GM12878 (cell line): ENCODE data around the gene NKX1-1. TPM values are rescaled to one million over a fixed set of nuclear protein-coding genes. Genes with fewer than 3 reads are reported as not detected.

ENCODE experiments used
- ATAC-seq: fragments of 200-7000 bp; cut with Tn5 transposase; 3 replicates; pipeline ENCODE4 v1.9.1; 2020; ENCODE audit warnings: mild to moderate bottlenecking, moderate library complexity
- BruUV-seq: library from RNA; stranded (reverse); fragments of 400-500 nt; replicated peaks from 2 replicates; lab custom pipeline; 2021; lab: Mats Ljungman, UMichigan
- CTCF ChIA-PET: fragments of 300-600 bp; sonication (Branson Sonifier 250); formaldehyde crosslinking; extraction: SDS; loops from one replicate; lab custom pipeline; 2021; ENCODE audit warnings: inconsistent platforms; lab: Yijun Ruan, JAX
- POLR2A ChIA-PET: fragments of 350-600 bp; formaldehyde crosslinking; extraction: SDS; loops from one replicate; lab custom pipeline; 2021; ENCODE audit warnings: inconsistent platforms; lab: Charles Lee
- RAD21 ChIA-PET: fragments of 300-600 bp; sonication (Branson Sonifier 250); formaldehyde crosslinking; loops from one replicate; lab custom pipeline; 2023; ENCODE audit warnings: antibody characterized with exemption; ENCODE audit not compliant: unreplicated experiment; lab: Charles Lee
- SMC1A ChIA-PET: fragments of 300-600 bp; sonication (Branson Sonifier 250); formaldehyde crosslinking; loops from one replicate; lab custom pipeline; 2023; ENCODE audit not compliant: unreplicated experiment, uncharacterized antibody; lab: Charles Lee
- DNase-seq: peaks from one replicate; pipeline ENCODE4 v3.0.0-alpha.2; 2011; ENCODE audit warnings: low read depth, low spot score
- FAIRE-seq: peaks from 3 replicates; lab custom pipeline; 2011; peaks lifted over from hg19 to GRCh38; lab: Jason Lieb, UNC
- H2AFZ ChIP-seq: 2 replicates; pipeline ENCODE4 v1.6.0; 2011; ENCODE audit warnings: low read depth, low read length, control low read depth; ENCODE audit not compliant: control insufficient read depth
- H3K27ac ChIP-seq: 2 replicates; pipeline ENCODE4 v1.5.1; 2011; ENCODE audit warnings: control low read depth; ENCODE audit not compliant: control insufficient read depth, insufficient read depth
- H3K27me3 ChIP-seq, 2 experiments: replicated peaks in 1 of 2; 2 replicates each; pipeline versions ENCODE4 v1.6.0 to v1.6.1; 2011; ENCODE audit warnings: low read length in 1 of 2; ENCODE audit not compliant: control insufficient read depth in 2 of 2, insufficient read depth in 2 of 2
- H3K36me3 ChIP-seq, 2 experiments: 2 replicates each; pipeline ENCODE4 v1.5.1; 2011; ENCODE audit warnings: low read length in 1 of 2; ENCODE audit not compliant: control insufficient read depth in 2 of 2, insufficient read depth in 2 of 2
- H3K4me1 ChIP-seq: 2 replicates; pipeline ENCODE4 v1.6.1; 2011; ENCODE audit warnings: mild to moderate bottlenecking, low read length, moderate library complexity, mixed read lengths; ENCODE audit not compliant: control insufficient read depth, insufficient read depth
- H3K4me2 ChIP-seq: 2 replicates; pipeline ENCODE4 v1.6.0; 2011; ENCODE audit warnings: control low read depth; ENCODE audit not compliant: control insufficient read depth, insufficient read depth
- H3K4me3 ChIP-seq: fragments of 200-600 bp; sonication (generic); 2 replicates; pipeline ENCODE4 v1.5.1; 2016
- H3K79me2 ChIP-seq: 2 replicates; pipeline ENCODE4 v1.6.0; 2011; ENCODE audit warnings: low read length; ENCODE audit not compliant: control insufficient read depth, insufficient read depth
- H3K9ac ChIP-seq: 2 replicates; pipeline ENCODE4 v1.8.0; 2011; ENCODE audit warnings: low read length, control low read depth, mixed read lengths; ENCODE audit not compliant: control insufficient read depth, insufficient read depth
- H3K9me3 ChIP-seq: replicated peaks from 3 replicates; pipeline ENCODE4 v1.5.1; 2011; ENCODE audit warnings: mild to moderate bottlenecking, low read length; ENCODE audit not compliant: control insufficient read depth, insufficient read depth
- H4K20me1 ChIP-seq: 2 replicates; pipeline ENCODE4 v1.6.0; 2011; ENCODE audit not compliant: control insufficient read depth, insufficient read depth
- BCL11A ChIP-seq: IDR thresholded peaks from 2 replicates; pipeline ENCODE4 v1.6.1; 2011; ENCODE audit warnings: low read depth, low read length
- CBX5 ChIP-seq: sonication (generic); IDR thresholded peaks from 2 replicates; pipeline ENCODE4 v1.6.1; 2016; ENCODE audit warnings: low read depth, moderate library complexity, mild to moderate bottlenecking, inconsistent platforms
- NFIC ChIP-seq: IDR thresholded peaks from 2 replicates; pipeline ENCODE4 v1.6.1; 2012; ENCODE audit warnings: low read depth, mild to moderate bottlenecking, inconsistent platforms, low read length, moderate library complexity
- SIN3A ChIP-seq: IDR thresholded peaks from 2 replicates; pipeline ENCODE4 v1.6.1; 2012; ENCODE audit warnings: low read depth, low read length, improper control_type of control experiment
- SPI1 ChIP-seq: IDR thresholded peaks from 2 replicates; pipeline ENCODE4 v1.6.1; 2011; ENCODE audit warnings: low read depth, mild to moderate bottlenecking, low read length, moderate library complexity, borderline replicate concordance; ENCODE audit not compliant: insufficient read depth
- STAT3 ChIP-seq: IDR thresholded peaks from 2 replicates; pipeline ENCODE4 v1.6.1; 2011; ENCODE audit warnings: low read depth, low read length, improper control_type of control experiment
- TBL1XR1 ChIP-seq: IDR thresholded peaks from 2 replicates; pipeline ENCODE4 v1.6.1; 2012; ENCODE audit warnings: low read depth, low read length, improper control_type of control experiment
- ZBTB33 ChIP-seq: fragments of 450-650 bp; IDR thresholded peaks from 2 replicates; pipeline ENCODE4 v1.6.1; 2017; ENCODE audit warnings: mild to moderate bottlenecking
- ZNF24 ChIP-seq: fragments of 450-650 bp; IDR thresholded peaks from 2 replicates; pipeline ENCODE4 v1.6.1; 2017; ENCODE audit warnings: antibody characterized with exemption, mild to moderate bottlenecking
- WGBS: methylation state at CpG from one replicate; pipeline ENCODE4 v1.1.6; 2016; ENCODE audit warnings: low lambda C conversion rate; ENCODE audit not compliant: insufficient replicate concordance, insufficient coverage; ENCODE audit errors: missing lambda C conversion rate; 5-methylcytosine and 5-hydroxymethylcytosine counted together
- in situ Hi-C: fragments of 300-500 bp; cut with MboI; formaldehyde crosslinking; loops from 9 replicates; pipeline ENCODE4 v1.14.3; 2018; ENCODE audit warnings: mixed read lengths
- intact Hi-C: fragments of 100-400 bp; cut with micrococcal nuclease; formaldehyde crosslinking; loops from one replicate; pipeline ENCODE4 v1.14.2; 2022; ENCODE audit not compliant: unreplicated experiment
- polyA plus RNA-seq, 11 experiments: library from polyadenylated mRNA; depleted of rRNA in 4 of 11; unstranded in 6 of 11; stranded (reverse) in 5 of 11; fragments of >200 nt; fragmentation: Nextera tagmentation in 4 of 11; fragmentation: Illumina TruSeq in 1 of 11; extraction: Ambion mirVana in 4 of 11; extraction: Trizol in 1 of 11; gene quantifications; 1 replicate in 1 of 11; 2 replicates in 10 of 11; pipeline versions ENCODE4 v1.2.1 to v1.2.3, GENCODE V29; 2011 to 2016; ENCODE audit warnings: inconsistent platforms in 2 of 11, missing spikeins in 2 of 11, low read depth in 1 of 11
- total RNA-seq, 4 experiments: library from RNA; depleted of rRNA in 3 of 4; stranded (reverse); fragments of >200 nt in 3 of 4; fragmentation: Illumina TruSeq in 1 of 4; extraction: Trizol in 1 of 4; gene quantifications; 2 replicates each; pipeline versions ENCODE4 v1.2.1 to v1.2.3, GENCODE V29; 2013 to 2021
- TF ChIP-seq, protein P1 (sequence below): fragments of 450-650 bp; IDR thresholded peaks from 2 replicates; pipeline ENCODE4 v1.6.1; 2017; ENCODE audit warnings: borderline replicate concordance
- TF ChIP-seq, protein P2 (sequence below): IDR thresholded peaks from 2 replicates; pipeline ENCODE4 v1.6.1; 2012; ENCODE audit warnings: low read depth, low read length, improper control_type of control experiment
- TF ChIP-seq, protein P3 (sequence below): fragments of 450-650 bp; IDR thresholded peaks from 2 replicates; pipeline ENCODE4 v1.6.1; 2014; ENCODE audit warnings: mild to moderate bottlenecking

NKX1-1 gene
- total and polyA plus RNA-seq, 10 of the 15 experiments (the other 5 are each of a cell fraction or from before 2014, with no cell fraction given) = not detected

- Histone ChIP-seq H3K4me1 (no peaks in the 10 kb centered on the region), H4K20me1 (no peaks in the 10 kb centered on the region), H3K36me3 (no peaks in the 10 kb centered on the region), H3K79me2 (no peaks in the 10 kb centered on the region), H3K27me3 (no peaks in the 10 kb centered on the region), H3K27ac (no peak overlapping the region), H3K9ac (no peak overlapping the region), H3K4me3 (no peak overlapping the region), H3K9me3 (peaks cover 20% of the 10 kb centered on the region), H3K4me2 (no peak overlapping the region), H2AFZ (no peak overlapping the region)
- TF ChIP-seq, protein P1, sequence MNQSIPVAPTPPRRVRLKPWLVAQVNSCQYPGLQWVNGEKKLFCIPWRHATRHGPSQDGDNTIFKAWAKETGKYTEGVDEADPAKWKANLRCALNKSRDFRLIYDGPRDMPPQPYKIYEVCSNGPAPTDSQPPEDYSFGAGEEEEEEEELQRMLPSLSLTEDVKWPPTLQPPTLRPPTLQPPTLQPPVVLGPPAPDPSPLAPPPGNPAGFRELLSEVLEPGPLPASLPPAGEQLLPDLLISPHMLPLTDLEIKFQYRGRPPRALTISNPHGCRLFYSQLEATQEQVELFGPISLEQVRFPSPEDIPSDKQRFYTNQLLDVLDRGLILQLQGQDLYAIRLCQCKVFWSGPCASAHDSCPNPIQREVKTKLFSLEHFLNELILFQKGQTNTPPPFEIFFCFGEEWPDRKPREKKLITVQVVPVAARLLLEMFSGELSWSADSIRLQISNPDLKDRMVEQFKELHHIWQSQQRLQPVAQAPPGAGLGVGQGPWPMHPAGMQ = no peak
- TF ChIP-seq SIN3A = no peak
- TF ChIP-seq SPI1 = no peak
- TF ChIP-seq ZNF24 = no peak
- no peak for DNase-seq
- no TSS peak for BruUV-seq
- CTCF ChIA-PET = no interaction called here
- no peak for FAIRE-seq
- 59% methylated on average over 21 of the region's 24 CpGs for WGBS
- no peak for ATAC-seq
- in situ Hi-C loops = loop anchor here (10.0 kb wide), 1 partner anchor 63 kb away; no protein-coding TSS in a partner anchor
- SMC1A ChIA-PET = no interaction called here
- RAD21 ChIA-PET = no interaction called here
- intact Hi-C loops = no loop called here
- POLR2A ChIA-PET = no interaction called here
These were observed 4.2 kb downstream of the NKX1-1 start for GRCh38 chr4:1402021-1402515.

GRCh38 chr4:1401409-1402020 is 4.7 kb downstream of the NKX1-1 start:
- H3K4me2 ChIP-seq = no peak overlapping the region
- ATAC-seq = no peak
- 61% methylated on average over 16 of the region's 18 CpGs for WGBS
- H4K20me1 ChIP-seq = no peaks in the 10 kb centered on the region
- peaks cover 22% of the 10 kb centered on the region for H3K9me3 ChIP-seq
- no peaks in the 10 kb centered on the region for H3K79me2 ChIP-seq
- H3K27ac ChIP-seq = no peak overlapping the region
- ChIA-PET SMC1A (no interaction called here), CTCF (no interaction called here), RAD21 (no interaction called here), POLR2A (no interaction called here)
- no peak for FAIRE-seq
- no peak overlapping the region for H3K9ac ChIP-seq
- DNase-seq = no peak
- no peaks in the 10 kb centered on the region for H3K27me3 ChIP-seq
- no peaks in the 10 kb centered on the region for H3K36me3 ChIP-seq
- no peaks in the 10 kb centered on the region for H3K4me1 ChIP-seq
- in situ Hi-C loops = loop anchor here (10.0 kb wide), 1 partner anchor 63 kb away; no protein-coding TSS in a partner anchor
- intact Hi-C loops = no loop called here
- no peak overlapping the region for H3K4me3 ChIP-seq
- BruUV-seq = no TSS peak
- H2AFZ ChIP-seq = no peak overlapping the region
- TF ChIP-seq NFIC (no peak), ZBTB33 (no peak), STAT3 (no peak), TBL1XR1 (no peak), CBX5 (no peak), BCL11A (no peak)
- TF ChIP-seq, protein P2, sequence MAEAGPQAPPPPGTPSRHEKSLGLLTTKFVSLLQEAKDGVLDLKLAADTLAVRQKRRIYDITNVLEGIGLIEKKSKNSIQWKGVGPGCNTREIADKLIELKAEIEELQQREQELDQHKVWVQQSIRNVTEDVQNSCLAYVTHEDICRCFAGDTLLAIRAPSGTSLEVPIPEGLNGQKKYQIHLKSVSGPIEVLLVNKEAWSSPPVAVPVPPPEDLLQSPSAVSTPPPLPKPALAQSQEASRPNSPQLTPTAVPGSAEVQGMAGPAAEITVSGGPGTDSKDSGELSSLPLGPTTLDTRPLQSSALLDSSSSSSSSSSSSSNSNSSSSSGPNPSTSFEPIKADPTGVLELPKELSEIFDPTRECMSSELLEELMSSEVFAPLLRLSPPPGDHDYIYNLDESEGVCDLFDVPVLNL = no peak
- TF ChIP-seq, protein P3, sequence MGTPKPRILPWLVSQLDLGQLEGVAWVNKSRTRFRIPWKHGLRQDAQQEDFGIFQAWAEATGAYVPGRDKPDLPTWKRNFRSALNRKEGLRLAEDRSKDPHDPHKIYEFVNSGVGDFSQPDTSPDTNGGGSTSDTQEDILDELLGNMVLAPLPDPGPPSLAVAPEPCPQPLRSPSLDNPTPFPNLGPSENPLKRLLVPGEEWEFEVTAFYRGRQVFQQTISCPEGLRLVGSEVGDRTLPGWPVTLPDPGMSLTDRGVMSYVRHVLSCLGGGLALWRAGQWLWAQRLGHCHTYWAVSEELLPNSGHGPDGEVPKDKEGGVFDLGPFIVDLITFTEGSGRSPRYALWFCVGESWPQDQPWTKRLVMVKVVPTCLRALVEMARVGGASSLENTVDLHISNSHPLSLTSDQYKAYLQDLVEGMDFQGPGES = no peak
